Stimulated activated CD4-positive, alpha-beta T cell treated with anti-CD3 and anti-CD28 coated beads, Interleukin-12 subunit alpha, Interleukin-12 subunit beta, amount 100 ng/mL, for 24 hours (primary cell): ENCODE data around the gene CACNA1I.
A peak's percentile ranks its signal among the peaks of the same experiment; 100 is the strongest.

ENCODE experiments used
- DNase-seq, 2 experiments: peaks; one replicate each; pipeline ENCODE4 v3.0.0-alpha.2; 2020; ENCODE audit warnings: low read depth in 2 of 2

The CACNA1I gene

DNA sequence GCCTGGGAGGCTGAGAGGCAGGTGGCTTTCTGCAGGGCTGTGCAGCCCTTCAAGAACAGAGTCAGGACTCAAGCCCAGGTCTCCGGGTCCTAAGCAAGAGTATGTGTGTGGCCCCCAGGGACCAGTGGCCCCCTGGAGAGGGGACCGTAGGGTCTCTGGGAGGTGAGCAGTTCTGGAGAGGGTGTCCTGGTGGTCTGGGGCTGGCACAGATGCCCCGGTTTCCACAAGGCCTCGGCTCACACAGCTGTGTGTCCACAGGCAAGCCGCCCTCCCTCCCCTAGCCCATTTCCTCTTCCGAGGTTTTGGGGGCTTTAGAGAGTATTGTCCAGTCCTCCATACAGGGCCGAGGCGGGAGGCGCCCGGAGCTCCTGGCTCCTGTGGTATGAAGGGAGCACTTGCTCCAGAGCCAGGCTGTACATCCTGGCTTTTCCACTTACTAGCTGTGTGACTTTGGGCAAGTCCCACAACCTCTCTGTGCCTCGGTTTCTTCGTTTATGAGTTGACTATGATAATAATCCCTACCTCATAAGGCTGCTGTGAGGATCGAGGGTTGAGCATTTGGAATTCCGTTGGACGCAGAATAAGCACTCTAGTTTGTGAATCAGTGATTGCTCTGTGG, 34.6 kb upstream of the CACNA1I start:
- DNase-seq, result no peak

DNA sequence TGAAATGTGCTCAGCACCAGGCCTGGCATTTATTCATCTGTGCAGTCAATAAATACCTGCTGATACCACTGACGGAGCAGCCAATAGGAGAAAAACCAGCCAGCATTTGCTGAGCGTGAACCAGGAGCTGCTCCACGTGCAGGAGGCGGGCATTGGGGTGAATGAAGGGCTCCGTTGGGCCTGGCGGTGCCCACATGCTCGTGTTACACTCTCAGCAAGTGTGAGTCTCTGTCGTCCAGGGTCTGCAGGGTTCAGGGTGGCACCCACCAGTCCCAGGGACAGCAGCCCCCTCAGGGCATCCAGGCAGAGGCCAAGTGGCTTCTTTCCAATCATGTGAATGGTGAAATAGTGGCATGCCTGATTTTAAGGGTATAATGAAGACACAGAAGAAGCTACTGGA, 33.8 kb upstream of the CACNA1I start:
- DNase-seq, result no peak

DNA sequence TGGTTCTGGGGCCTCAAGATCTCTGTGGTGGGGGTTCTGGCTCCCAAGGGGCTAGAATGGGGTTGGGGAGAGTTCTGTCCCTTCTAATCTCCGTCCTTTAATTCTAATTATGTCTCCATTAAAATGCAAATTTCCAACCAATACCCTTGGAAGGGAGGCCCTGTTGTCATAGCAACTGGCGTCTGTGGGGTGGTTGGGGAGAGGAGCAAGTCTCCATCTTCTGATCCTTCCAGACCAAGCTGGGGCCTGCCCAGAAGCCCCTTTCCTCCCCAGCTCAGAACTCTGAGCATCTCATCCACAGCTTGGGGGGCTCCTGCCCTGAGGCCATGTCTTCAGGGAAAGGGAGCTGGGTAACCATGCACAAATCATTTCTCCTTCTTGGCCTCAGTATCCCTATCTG, 32.6 kb upstream of the CACNA1I start:
- no peak for DNase-seq

DNA sequence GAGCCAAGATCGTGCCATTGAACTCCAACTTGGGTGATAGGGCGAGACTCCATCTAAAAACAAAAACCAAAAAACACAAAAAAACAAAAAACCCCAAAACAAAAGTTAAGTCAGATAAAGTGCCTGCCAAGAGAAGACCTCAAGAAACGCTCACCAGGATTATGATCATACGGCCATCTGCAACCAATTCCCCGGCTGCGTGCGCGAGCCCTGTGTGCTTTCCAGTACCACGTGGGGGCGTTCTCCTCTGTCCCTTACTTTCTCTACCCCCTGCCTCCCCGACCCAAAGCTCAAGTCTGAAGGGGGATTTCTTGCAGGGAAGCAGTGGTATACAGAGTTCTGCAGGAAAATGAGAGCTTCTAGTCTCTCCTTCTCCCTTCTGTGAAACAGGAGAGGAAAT, 27.5 kb upstream of the CACNA1I start:
- DNase-seq, result no peak

DNA sequence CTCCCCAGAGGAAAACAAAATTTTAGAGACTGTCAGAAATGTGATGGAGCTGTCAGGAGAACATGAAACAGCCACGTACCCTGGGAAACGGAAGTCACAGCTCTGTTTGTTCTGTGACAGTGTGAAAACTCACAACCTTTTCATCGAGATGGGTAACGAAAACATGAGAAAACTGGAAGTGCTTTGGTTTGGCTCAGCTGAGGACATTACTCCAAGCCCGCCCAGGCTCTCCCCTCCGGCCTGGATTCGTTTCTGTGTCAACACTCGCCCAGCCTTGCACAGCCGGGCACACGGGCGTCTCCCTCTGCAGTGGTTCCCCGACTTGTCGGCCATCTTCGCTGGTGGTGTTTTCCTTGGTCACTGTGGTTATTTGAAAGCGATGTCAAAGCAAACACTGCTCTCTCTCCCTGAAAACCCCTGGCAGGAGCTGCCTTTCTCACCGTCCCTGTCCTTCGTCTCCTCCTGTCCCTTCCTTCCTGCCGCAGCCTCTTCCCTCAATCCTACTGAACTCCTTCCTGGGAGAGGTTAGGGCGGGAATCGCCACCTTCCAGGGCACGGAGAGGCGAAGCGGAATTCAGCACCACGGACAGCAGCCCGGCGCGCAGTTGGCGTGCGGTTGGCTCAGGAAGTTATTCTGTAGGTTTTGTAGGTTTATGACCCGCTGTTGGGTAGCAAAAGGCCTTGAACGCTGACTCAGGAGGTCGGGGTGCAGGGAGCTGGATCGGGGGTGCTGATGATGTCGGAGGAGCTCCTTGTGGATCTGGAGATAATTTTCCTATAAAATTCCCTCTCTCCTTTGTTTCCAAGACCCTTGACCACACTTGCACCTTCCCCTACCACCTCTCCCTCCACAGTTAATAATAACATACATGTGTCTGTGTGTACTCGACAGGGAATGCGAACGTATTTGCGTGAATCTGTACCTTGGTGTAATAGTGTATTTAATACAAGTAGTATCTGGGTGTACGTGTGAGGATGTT, 24.9 kb upstream of the CACNA1I start:
- DNase-seq, result peak in 1 of 2 experiments; percentile 63

DNA sequence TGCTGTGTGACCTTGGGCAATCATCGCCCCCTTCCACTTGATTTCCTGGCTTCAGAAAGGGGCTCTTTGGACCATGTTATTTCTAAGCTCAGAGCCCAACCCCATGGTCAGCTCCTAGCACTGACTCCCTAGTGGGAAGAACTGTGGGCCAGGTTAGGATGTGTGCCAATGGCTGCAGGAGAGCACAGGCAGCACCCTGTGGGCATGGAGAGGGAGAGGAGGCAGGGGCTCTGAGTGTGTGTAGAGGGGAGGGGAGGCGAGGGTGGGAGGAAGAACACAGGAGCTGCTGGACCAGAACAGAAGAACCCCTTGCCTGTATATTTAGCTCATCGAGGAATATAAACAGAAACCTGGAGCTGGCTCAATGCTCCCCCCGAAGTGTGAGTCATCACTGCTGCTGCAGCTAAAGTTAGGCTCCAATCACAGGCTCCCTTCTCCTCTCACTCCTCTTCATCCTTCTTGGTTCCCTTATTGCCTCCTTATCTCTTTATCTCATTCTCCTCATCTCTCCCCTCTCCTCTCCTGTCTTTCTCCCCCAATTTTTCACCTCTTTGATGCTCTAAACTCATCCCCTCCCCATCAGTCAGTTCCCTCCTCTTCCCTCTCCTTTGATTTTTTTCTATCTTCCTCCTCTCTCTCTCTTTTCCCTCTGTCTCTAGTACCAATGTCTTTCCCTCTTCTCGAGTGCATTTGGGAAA, 23.5 kb upstream of the CACNA1I start:
- no peak for DNase-seq

DNA sequence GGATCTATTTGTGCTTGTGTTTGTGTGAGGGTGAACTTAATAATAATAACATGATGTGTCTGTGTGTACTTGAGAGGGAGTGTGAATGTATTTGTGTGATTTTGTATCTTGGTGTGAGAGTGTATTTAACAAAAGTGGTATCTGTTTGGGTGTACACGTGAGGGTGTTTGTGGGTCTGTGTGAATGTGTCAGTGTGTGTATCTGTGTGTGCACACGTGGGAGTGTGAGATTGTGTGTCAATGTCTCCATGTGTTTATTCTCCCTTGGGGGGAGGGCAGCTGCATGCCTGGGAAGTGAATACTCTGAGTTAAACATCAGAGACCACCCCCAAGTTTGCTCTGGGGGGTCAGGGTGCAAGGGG, 23.0 kb upstream of the CACNA1I start:
- DNase-seq, result no peak

DNA sequence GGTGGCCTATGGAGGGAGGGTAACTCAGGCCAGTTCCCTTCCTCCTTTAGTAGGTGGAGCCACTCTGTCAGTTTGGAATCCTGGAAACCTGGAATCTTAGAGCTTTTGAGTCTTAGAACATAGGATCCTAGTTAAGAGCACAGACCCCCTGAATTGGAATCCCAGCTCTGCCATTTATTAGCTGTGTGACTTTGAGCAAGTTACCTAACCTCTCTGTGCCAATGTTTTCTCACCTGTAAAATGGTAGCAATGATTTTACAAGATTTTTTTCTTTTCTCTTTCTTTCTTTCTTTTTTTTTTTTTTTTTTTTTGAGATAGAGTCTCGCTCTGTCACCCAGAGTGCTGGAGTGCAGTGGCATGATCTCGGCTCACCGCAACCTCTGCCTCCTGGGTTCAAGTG, 17.1 kb upstream of the CACNA1I start:
- no peak for DNase-seq

DNA sequence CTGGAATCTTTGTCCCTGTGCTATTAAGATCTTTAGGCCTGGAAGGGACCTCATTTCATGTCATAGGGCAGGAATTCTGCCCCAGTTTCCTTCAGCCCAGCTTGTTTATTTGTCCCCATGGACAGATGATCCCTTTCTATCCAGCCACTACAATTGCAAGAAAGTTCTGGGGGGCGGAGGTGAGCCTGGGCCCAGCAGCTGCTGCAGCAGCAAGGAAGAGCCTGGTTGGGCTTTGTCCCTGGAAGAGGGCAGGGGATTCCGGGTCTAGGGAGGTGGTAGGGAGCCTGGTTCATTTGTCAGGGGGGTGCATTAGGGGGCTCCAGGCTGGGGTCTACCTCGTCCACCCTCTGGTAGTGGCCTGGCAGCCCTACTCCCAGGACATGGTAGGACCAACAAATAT, 16.4 kb upstream of the CACNA1I start:
- DNase-seq, result no peak

DNA sequence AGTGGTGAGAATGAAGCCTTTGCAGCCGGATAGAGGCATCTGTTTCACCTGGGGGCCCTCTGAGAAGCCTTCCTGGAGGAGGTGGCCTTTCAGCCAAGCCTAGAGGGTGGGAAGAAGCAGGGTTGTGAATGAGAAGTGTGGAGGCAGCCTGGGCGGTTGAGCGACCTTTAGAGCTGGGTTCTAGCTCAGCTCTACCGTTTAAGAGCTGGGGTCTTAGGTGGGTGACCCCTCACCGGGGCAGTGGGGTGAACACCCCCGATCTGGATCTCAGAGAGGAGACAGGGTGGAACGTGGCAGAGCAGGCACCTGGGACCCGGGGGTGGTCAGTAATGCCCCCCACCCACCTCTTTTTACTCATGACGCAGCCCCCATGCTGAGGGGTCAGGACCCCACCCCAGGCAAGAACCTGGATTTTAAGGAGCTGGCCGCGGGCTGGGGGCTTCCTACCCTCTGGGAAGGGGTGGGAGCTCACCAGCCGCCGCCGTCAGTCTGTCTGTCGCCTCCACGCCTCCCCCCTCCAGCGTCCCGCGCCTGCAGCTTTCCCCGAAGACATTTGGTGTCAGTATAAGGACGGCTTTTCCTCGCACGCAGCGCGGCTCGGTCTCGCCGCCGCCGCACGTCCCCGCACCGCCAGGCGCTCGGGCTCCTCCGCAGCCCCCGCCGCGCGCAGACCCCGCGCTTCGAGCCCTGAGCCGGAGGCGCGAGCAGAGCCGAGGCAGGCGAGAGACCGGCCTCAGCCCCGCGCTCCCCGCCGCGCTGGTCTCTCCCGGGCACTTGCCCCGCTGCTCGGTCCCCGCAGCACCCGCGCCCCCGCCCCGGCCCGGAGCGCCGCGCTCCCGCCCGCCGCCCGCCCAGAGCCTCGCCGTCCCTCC, 13.3 kb upstream of the CACNA1I start:
- DNase-seq, result peak; percentile 22 to 34

DNA sequence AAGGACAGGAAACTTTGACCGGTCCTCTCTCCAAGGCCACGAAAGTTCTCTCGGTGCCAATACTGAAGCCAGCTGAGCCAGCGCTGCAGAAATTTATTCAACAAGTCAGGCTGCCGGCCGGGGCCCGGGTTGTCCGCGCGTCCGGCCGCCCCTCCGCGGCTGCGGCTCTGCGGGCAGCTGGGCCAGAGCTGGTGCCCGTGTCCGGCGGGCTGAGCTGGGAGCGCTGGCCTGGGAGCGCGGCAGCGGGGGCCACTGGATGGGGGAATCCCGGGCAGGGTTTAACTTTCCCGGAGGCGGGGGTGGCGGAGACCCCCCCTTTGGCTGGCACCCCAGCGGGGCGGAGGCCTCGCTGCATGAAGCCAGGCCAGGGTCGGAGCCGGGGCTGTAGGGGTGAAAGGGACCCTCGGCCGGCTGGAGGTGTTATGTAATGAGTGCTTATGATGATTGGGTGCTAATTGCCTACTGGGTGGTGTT, 12.3 kb upstream of the CACNA1I start:
- no peak for DNase-seq

DNA sequence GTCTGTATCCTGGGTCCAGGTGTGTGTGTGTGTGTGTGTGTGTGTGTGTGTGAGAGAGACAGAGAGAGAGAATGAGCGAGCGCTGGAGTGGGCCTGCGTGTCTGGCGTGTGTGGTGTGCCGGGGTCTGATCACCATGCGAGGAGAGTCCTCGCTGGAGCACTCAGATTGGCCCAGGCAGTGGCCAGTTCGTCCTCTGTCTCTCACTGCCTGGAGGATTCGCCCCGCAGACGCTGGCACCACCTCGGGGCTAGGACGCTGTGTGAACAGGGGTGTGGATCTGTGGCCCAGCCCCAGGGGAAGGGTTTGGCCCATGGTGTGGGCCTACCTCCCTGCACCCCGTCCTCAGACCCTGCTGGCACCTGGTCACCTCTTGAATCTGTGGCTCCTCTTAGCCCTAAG, 11.6 kb upstream of the CACNA1I start:
- DNase-seq, result no peak

DNA sequence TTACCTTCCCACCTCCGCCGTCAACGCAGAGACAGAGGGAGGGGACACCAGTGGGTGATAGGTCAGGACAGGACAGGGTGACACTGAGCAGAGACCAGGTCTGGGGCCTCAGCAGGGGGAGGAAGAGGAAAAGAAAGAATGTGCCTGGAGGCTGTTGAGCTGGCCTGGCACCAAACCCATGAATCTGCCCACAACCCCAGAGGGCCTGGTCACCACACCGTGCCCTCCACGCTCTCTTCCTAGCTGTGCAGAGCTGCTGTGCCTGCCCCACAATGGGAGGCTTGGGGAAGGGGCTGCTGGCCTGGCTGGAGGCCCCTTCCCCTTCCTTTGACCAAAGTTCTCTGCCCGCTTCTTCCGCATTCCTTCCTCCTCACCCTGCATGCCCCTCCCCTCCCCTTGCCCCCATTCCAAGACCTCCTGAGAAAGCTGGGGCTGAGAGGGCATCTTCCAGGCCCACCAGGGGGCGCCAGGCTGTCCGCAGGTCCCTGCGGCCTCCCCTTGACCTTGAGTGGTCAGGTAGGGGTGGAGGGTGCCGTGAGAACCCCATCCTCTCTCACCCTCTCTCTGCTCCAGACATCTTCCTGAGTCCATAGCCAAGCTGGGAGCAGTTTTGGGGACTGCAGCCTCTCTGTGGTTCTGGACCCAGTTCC, 11.0 kb upstream of the CACNA1I start:
- DNase-seq, result no peak

DNA sequence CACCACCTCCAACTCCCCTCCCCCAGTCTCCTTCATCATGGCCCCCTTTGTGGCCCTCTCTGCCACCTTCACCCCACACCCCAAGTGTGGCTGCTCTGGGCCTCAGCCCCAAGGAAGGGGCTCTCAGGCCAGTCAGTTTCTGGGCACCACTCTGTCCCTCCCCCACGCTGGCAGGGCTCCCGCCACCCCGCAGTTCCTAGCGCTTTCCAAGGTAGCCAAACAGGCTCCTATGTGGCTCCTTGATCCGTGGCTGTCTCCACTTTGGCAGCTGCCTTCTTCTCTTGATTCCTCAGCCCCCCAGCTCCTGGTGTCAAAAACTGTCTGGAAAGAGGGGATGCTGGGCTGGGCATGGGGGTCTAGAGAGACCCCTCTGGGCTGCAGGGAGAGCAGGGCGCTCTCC, 10.4 kb upstream of the CACNA1I start:
- no peak for DNase-seq

DNA sequence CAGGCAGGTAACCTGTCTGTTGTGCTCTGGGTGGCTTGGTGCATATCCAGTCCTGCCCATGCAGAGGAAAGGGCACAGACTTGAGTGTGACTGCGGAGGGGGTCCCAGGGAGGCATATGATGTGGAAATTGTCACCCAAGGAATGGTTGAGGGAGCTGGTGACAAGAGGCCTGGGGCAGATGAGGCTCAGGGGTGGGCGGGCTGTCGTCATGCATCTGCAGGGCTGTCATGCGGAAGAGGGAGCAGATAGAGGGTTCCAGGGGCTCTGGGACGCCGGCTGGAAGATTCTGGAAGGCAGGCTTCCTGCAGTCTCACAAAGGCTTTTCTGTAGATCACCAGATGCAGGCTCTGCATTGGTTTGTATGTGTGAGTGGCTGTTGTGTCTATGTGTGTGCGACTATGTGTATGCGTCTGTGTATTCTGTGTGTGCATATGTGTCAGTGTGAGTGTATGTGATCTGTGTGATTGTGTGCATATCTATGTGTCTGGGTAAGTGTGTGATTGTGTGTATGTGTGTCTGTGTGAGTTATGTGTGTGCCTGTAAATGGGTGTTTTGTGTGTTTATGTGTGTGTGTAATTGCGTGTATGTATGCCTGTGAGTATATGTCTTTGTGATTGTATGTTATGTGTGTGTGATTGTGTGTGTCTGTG, 7.6 kb upstream of the CACNA1I start:
- no peak for DNase-seq

DNA sequence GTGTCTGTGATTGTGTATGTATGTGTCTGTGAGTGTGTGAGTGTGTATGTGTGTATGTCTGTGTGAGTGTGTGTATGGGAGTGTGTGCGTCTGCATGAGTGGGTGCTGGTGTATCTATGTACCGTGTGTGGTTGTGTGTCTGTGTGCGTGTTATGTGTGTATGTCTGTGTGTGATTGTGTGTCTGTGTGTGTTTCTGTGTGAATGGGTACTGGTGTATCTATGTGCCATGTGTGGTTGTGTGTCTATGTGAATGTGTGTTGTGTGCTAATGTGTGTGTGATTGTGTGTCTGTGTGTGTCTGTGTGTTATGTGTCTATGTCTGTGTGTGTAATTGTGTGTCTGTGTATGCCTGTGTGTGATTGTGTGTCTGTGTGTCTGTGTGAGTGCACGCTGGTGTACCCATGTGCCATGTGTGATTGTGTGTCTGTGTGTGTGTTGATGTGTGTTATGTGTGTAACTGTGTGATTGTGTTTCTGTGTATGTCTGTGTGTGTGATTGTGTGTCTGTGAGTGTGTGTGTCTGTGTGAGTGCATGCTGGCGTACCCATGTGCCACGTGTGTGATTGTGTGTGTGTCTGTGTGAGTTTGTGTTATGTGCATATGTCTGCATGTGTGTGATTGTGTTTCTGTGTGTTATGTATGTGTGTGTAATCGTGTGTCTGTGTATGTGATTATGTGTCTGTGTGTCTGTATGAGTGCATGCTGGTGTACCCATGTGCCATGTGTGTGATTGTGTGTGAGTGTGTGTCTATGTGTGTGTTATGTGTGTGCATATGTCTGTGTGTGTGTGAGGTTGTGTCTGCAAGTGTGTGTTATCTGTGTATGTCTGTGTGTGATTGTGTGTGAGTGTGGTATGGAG, 6.8 kb upstream of the CACNA1I start:
- no peak for DNase-seq

DNA sequence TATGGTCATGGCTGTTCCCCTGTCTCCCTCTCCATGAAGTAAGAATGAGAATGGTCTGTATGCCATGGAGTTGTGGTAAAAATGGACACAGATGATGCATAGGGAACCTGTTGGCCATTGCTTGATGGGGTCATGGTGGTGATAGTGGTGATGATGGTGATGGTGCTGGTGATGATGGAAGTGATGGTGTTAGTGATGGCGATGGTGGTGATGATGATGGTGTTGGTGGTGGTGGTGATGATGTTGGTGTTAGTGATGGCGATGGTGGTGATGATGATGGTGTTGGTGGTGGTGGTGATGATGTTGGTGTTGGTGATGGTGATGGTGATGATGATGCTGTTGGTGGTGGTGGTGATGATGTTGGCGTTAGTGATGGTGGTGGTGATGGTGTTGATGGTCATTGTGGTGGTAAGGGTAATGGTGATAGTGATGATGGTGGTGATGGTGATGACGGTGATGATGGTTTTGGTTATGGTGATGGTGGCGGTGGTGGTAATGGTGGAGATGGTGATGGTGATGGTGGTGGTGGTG, 5.1 kb upstream of the CACNA1I start:
- no peak for DNase-seq

DNA sequence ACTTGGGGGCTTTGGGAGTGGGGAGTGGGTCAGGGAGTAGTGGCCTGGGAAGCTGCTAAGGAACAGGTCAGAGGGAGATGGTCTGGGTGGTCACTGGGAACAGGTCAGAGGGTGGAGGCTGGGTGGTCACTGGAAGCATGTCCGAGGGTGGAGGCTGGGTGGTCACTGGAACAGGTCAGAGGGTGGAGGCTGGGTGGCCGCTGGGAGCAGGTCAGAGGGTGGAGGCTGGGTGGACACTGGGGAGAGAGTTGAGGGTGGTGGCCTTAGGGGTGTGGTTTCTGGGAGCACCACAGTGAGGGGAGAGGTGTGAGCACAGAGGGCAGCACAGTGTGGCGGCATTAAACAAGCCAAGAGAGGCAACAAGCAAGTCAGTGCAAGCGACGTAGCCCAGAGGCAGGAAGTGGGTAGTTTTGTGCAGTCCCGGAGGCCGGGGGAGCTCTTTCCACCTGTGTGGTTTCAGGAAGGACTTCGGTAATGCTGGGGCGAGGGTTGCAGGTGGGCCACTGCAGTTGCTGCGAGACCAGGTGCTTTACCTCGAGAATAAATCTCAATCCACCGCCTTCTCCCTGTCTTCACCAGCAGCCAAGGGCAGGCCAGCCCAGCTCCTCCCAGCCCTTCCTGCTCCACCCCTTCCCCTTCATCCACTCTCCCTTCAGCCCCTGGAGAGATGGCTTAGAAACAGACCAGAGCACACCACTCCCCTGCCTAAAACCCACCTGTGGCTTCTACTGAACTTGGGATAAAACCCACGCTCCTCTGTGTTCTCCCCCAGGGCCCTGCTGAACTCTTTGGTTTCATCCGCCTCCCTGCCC, 3.2 kb upstream of the CACNA1I start:
- peak in 1 of 2 experiments; percentile 15 for DNase-seq
